ENCODE results near the gene PUS7. TPM values are rescaled to one million over a fixed set of nuclear protein-coding genes. Genes with fewer than 3 reads are reported as not detected.
"Not testable (repeated sequence)": the region's sequence is repeated elsewhere in the genome, so short reads cannot be mapped to it uniquely, and the experiment has no call there.

PUS7 gene
- polyA plus RNA-seq, 3 donors from 2014 or later, result 1.5 to 3.0 TPM; not detected in 1

- Mint-ChIP-seq H3K4me3 (no peak overlapping the region), H3K4me1 (no peaks in the 10 kb centered on the region), H3K27ac (no peak overlapping the region), H3K9me3 (no peaks in the 10 kb centered on the region), H3K27me3 (ENCODE audit: low read depth in 3 of 3) (no peaks in the 10 kb centered on the region), H3K36me3 (peaks cover 5 to 18% (median 8%) of the 10 kb centered on the region in 3 donors)
- DNase-seq, result no peak
Observed at GRCh38 chr7:105480931-105481330, 41.1 kb downstream of the PUS7 start.

GRCh38 chr7:105478606-105479005 lies 43.5 kb downstream of the PUS7 start:
- no peak overlapping the region for H3K4me3 Mint-ChIP-seq
- no peaks in the 10 kb centered on the region for H3K27me3 Mint-ChIP-seq (ENCODE audit: low read depth in 3 of 3)
- DNase-seq, result no peak
- no peaks in the 10 kb centered on the region for H3K9me3 Mint-ChIP-seq
- peaks cover 5 to 18% (median 8%) of the 10 kb centered on the region in 3 donors for H3K36me3 Mint-ChIP-seq
- H3K27ac Mint-ChIP-seq, result no peak overlapping the region
- H3K4me1 Mint-ChIP-seq, result no peaks in the 10 kb centered on the region

- Mint-ChIP-seq H3K4me1 (no peaks in the 10 kb centered on the region), H3K9me3 (no peaks in the 10 kb centered on the region), H3K4me3 (no peak overlapping the region), H3K27ac (no peak overlapping the region), H3K36me3 (peaks cover 5 to 18% (median 8%) of the 10 kb centered on the region in 3 donors), H3K27me3 (ENCODE audit: low read depth in 3 of 3) (no peaks in the 10 kb centered on the region)
- no peak for DNase-seq
Observed at GRCh38 chr7:105477908-105478307, 44.2 kb downstream of the PUS7 start.

DNA sequence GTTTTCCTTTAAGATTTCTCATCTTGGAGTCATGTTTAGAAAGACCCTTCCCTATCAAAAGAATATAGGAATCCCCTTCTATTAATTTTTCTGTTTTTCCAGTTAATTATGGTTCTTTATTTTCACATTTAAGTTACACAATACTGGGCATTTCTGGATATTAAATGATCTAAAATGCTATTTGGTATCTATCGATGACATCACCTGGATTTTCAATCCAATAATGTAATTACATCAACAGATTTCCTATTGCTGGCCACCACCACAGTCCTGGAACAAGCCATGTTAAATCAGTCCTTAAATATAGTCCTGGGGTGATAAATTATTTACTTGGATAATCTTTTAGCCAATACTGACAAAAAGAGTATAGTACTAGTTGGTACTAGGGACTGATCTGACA lies 48.0 kb downstream of the PUS7 start:
- Mint-ChIP-seq H3K4me3 (no peak overlapping the region), H3K9me3 (no peaks in the 10 kb centered on the region), H3K36me3 (peaks cover 0 to 6% (median 0%) of the 10 kb centered on the region in 3 donors), H3K4me1 (no peaks in the 10 kb centered on the region), H3K27me3 (ENCODE audit: low read depth in 3 of 3) (no peaks in the 10 kb centered on the region), H3K27ac (no peak overlapping the region)
- no peak for DNase-seq

- H3K36me3 Mint-ChIP-seq, result peaks cover 0 to under 1% (median 0%) of the 10 kb centered on the region in 3 donors
- no peaks in the 10 kb centered on the region for H3K4me1 Mint-ChIP-seq
- no peak overlapping the region for H3K27ac Mint-ChIP-seq
- no peaks in the 10 kb centered on the region for H3K9me3 Mint-ChIP-seq
- DNase-seq, result no peak
- H3K4me3 Mint-ChIP-seq, result no peak overlapping the region
- H3K27me3 Mint-ChIP-seq (ENCODE audit: low read depth in 3 of 3), result no peaks in the 10 kb centered on the region
Observed at GRCh38 chr7:105473163-105473562, 48.9 kb downstream of the PUS7 start.

GRCh38 chr7:105470846-105471245 lies 51.2 kb downstream of the PUS7 start:
- Mint-ChIP-seq H3K36me3 (no peaks in the 10 kb centered on the region), H3K27me3 (ENCODE audit: low read depth in 3 of 3) (no peaks in the 10 kb centered on the region), H3K4me3 (no peak overlapping the region), H3K9me3 (no peaks in the 10 kb centered on the region), H3K4me1 (no peaks in the 10 kb centered on the region), H3K27ac (no peak overlapping the region)
- DNase-seq, result no peak

- Mint-ChIP-seq H3K9me3 (no peaks in the 10 kb centered on the region), H3K27ac (no peak overlapping the region), H3K27me3 (ENCODE audit: low read depth in 3 of 3) (no peaks in the 10 kb centered on the region), H3K4me1 (no peaks in the 10 kb centered on the region), H3K36me3 (no peaks in the 10 kb centered on the region), H3K4me3 (no peak overlapping the region)
- DNase-seq, result no peak
Observed at GRCh38 chr7:105470090-105470489, 52.0 kb downstream of the PUS7 start.

DNA sequence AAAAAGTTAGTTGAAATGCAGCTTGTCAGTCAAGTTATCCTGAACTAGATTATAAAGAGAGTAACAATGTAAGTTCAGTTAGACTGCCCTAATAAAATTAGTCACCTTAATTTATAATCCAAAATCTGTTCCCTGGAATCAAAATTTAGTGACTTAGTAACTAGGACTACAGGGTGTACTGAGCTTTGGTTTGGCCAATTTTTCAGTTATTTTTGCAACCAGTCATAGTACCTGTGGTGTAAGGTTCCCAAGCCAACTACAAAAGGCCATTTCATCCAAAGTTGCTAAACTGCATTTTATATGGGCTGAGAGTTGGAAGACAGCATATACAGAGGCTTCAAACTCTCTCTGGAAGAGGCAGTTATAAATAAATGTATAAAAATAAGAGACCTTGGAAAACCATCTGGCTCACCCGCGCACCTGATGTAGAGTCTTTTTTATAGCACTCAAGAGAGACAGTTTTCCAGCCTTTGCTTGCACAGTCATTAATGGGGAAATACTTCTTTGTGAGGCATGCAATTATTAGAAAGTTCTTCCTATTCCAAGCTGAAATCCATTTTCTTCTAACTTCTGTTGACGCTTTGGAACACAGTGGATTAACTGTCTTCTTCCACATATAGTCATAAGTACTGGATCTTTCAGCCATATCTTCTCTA lies 59.2 kb downstream of the PUS7 start:
- H3K36me3 Mint-ChIP-seq, result peaks cover 0 to 7% (median 6%) of the 10 kb centered on the region in 3 donors
- no peaks in the 10 kb centered on the region for H3K4me1 Mint-ChIP-seq
- no peak for DNase-seq
- H3K27me3 Mint-ChIP-seq (ENCODE audit: low read depth in 3 of 3), result no peaks in the 10 kb centered on the region
- H3K4me3 Mint-ChIP-seq, result no peak overlapping the region
- H3K9me3 Mint-ChIP-seq, result no peaks in the 10 kb centered on the region
- no peak overlapping the region for H3K27ac Mint-ChIP-seq

DNA sequence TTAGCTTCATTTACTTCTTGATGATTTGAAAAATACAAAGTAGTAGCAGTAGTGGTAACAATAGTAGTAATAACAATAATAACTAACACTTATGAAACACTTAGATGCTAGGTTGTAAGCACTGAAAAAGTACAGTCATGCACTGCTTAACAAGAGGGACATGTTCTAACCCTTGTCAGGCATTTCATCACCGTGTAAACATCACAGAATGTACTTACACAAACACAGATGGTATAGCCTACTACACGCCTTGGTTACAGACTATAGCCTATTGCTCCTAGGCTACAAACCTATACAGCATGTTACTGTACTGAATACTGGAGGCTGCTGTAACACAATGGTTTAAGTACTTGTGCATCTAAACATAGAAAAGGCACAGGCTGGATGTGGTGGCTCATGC lies 60.6 kb downstream of the PUS7 start:
- no peak for DNase-seq
- no peak overlapping the region for H3K4me3 Mint-ChIP-seq
- no peaks in the 10 kb centered on the region for H3K4me1 Mint-ChIP-seq
- peaks cover 0 to 9% (median 8%) of the 10 kb centered on the region in 3 donors for H3K36me3 Mint-ChIP-seq
- H3K27me3 Mint-ChIP-seq (ENCODE audit: low read depth in 3 of 3), result no peaks in the 10 kb centered on the region
- no peaks in the 10 kb centered on the region for H3K9me3 Mint-ChIP-seq
- H3K27ac Mint-ChIP-seq, result no peak overlapping the region

DNA sequence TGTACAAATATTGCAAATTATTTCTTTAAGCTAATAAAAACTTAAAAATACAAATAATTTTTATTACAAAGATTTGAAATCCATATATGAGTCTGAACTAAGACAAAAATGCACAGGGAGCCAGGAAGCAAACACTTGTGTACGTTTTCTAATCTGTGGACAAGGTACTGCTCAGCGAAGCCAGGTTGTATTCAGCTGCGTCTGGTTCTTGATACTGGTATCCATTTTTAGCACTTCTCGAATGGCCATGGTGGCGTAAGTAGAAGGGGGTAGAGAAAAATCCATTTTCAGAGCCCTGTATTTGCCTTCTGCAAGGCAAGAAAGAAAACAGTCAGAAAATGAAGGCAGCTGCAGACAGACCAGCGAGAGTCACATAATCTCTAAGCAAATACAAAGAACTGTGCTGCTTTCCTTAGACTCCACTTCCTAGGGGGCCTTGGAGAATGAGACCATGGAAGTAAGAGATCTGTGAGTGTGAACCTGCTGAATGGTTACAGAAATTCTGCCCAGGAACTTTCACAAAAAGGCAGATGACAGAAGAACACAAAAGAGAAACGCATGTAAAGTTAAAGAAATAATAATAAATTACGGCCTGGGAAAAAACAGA lies 64.3 kb downstream of the PUS7 start:
- H3K4me1 Mint-ChIP-seq, result no peaks in the 10 kb centered on the region
- peaks cover 0 to 9% (median 8%) of the 10 kb centered on the region in 3 donors for H3K36me3 Mint-ChIP-seq
- H3K27me3 Mint-ChIP-seq (ENCODE audit: low read depth in 3 of 3), result peaks cover 0 to 3% (median 0%) of the 10 kb centered on the region in 3 donors
- H3K4me3 Mint-ChIP-seq, result no peak overlapping the region
- no peaks in the 10 kb centered on the region for H3K9me3 Mint-ChIP-seq
- no peak overlapping the region for H3K27ac Mint-ChIP-seq
- DNase-seq, result no peak

- Mint-ChIP-seq H3K36me3 (peaks cover 0 to 9% (median 8%) of the 10 kb centered on the region in 3 donors), H3K4me3 (no peak overlapping the region), H3K4me1 (no peaks in the 10 kb centered on the region), H3K27ac (no peak overlapping the region), H3K9me3 (no peaks in the 10 kb centered on the region), H3K27me3 (ENCODE audit: low read depth in 3 of 3) (peaks cover 0 to 4% (median 3%) of the 10 kb centered on the region in 3 donors)
- DNase-seq, result no peak
Observed at GRCh38 chr7:105454921-105455320, 67.2 kb downstream of the PUS7 start.

DNA sequence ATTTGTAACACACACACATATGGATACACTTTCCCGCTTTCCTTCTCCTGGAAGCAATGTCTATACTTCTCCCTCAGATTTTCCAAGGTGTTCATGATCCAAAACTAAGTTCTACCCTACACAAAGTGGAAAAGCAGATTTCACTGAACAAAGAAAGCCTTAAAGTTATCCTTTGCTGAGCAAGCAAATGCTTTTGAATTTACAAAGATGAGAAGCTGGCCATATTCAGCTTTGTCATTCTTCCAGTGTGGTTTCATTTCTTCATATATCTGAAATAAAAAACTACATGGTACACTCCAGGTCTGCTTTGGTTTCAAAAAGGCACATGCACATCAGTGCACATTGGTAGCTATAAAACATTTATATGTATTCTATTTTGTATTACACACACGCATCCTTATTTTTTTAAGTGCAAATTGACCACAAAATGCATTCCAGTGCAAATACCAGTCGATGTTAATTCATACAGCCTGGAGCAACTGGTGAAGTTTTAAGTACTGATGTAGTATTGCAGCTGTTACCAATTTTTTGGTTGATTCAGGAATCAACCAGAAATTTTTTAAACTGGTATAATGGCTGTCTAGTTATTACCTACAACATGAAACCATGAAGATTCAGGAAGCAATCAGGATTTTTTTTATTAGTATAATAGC lies 67.8 kb downstream of the PUS7 start:
- H3K27me3 Mint-ChIP-seq (ENCODE audit: low read depth in 3 of 3), result peaks cover 0 to 4% (median 3%) of the 10 kb centered on the region in 3 donors
- H3K4me3 Mint-ChIP-seq, result no peak overlapping the region
- no peaks in the 10 kb centered on the region for H3K4me1 Mint-ChIP-seq
- H3K36me3 Mint-ChIP-seq, result peaks cover 0 to 9% (median 8%) of the 10 kb centered on the region in 3 donors
- no peak for DNase-seq
- H3K27ac Mint-ChIP-seq, result no peak overlapping the region
- H3K9me3 Mint-ChIP-seq, result no peaks in the 10 kb centered on the region

GRCh38 chr7:105452085-105452484 lies 70.0 kb downstream of the PUS7 start:
- no peak overlapping the region for H3K4me3 Mint-ChIP-seq

DNA sequence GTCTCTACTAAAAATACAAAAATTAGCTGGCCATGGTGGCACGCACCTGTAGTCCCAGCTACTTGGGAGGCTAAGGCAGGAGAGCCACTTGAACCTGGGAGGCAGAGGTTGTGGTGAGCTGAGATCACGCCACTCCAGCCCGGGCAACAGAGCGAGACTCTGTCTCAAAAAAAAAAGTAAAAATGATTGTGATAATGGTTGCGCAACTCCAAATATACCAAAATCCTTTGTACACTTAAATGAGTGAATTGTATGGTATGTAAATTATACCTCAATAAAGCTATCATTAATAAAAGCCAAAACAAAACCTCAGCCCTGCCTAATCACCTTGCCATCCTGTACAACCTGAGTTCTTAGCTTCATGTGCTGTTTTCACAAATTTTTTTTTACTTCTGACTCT lies 71.2 kb downstream of the PUS7 start:
- H3K4me1 Mint-ChIP-seq; H3K36me3 Mint-ChIP-seq; H3K9me3 Mint-ChIP-seq; H3K27me3 Mint-ChIP-seq (ENCODE audit: low read depth in 3 of 3); H3K27ac Mint-ChIP-seq; H3K4me3 Mint-ChIP-seq; DNase-seq: not testable (repeated sequence)

More at GRCh38 chr7:105452085-105452484, 70.0 kb downstream of the PUS7 start:
- H3K27me3 Mint-ChIP-seq (ENCODE audit: low read depth in 3 of 3), result peaks cover 0 to 4% (median 3%) of the 10 kb centered on the region in 3 donors
- H3K4me1 Mint-ChIP-seq, result no peaks in the 10 kb centered on the region
- H3K27ac Mint-ChIP-seq, result no peak overlapping the region
- no peaks in the 10 kb centered on the region for H3K36me3 Mint-ChIP-seq
- no peak for DNase-seq
- no peaks in the 10 kb centered on the region for H3K9me3 Mint-ChIP-seq

Measured in immature natural killer cell (primary cell).